ENCODE data around the gene NPBWR2.

The NPBWR2 gene

GRCh38 chr20:64106981-64107735, at the start of gene NPBWR2:
TSS of gene NPBWR2 (minus strand) at chr20:64107565. CDS start at chr20:64106831, 734 bp downstream.
- no peak for DNase-seq (ENCODE audit: low read depth)

DNA sequence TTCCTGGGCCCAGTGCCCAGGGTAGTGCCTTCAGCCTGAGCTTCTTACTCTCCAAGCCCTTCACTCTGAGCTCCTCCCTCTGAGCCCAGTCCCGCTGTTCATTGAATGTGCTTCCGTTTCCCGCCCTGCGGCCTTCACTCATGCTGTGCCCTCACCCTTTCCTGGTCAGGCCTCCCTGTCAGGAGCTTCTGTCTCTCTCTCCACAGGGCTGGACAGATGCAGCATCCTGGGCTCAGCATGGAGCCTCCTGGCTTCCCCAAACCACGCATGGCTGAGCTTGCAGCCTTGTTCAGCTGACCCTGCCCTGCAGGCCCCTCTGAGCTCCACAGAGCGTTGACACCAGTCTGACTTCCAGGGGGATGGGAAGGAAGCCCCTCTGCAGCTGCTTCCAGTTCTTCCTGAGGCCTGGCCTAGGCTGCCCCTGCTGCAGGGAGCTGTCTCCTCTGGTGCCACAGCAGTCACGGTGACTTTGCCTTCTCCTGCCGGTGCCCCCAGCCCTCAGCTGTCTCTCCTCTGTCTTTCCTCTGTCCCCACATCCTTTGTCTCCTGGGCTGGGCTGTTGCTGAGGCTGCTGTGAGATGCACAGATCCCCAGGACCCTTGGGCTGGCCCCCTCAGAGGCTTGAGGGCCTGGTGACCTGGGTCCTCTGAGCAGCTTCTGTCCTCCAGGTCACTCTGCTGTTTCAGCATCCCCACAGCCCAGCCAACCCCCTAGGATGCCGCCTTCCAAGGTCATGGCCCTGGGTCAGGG, 48.9 kb upstream of the NPBWR2 start:
- no peak for DNase-seq (ENCODE audit: low read depth)

- DNase-seq (ENCODE audit: low read depth), result no peak
These were observed 48.1 kb upstream of the NPBWR2 start for GRCh38 chr20:64155258-64156135.

DNA sequence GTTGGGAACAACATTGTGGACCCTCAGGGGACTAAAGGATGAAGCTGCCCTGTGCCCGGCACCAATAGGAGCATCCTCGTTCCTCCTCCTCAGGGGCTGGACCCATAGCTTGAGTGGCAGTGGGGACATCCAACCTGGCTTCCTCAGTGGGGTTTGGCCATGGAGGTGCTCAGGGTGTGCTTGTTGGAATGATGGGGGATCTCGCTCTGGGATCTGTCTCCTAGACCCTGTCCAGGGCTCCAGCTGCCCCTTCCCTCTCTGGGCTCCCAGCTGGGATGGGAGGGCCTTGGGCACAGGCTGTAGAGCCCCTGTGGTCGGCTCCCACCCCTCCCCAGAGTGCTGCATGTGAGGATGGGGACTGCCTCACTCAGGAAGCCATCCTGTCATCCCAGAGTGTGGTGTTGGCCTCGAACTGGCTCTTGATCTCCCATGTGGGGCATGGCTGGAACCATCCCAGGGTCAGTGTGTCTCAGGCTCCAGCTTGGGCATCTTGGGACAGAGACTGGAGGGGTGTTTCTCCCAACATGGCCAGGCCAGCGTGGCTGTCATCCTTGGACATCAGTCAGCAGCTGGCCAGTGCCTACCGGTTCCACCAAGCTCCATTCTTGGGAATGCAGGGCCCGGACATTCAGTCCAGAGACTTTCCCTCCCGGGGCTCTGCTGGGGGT, 47.4 kb upstream of the NPBWR2 start:
- no peak for DNase-seq (ENCODE audit: low read depth)

DNA sequence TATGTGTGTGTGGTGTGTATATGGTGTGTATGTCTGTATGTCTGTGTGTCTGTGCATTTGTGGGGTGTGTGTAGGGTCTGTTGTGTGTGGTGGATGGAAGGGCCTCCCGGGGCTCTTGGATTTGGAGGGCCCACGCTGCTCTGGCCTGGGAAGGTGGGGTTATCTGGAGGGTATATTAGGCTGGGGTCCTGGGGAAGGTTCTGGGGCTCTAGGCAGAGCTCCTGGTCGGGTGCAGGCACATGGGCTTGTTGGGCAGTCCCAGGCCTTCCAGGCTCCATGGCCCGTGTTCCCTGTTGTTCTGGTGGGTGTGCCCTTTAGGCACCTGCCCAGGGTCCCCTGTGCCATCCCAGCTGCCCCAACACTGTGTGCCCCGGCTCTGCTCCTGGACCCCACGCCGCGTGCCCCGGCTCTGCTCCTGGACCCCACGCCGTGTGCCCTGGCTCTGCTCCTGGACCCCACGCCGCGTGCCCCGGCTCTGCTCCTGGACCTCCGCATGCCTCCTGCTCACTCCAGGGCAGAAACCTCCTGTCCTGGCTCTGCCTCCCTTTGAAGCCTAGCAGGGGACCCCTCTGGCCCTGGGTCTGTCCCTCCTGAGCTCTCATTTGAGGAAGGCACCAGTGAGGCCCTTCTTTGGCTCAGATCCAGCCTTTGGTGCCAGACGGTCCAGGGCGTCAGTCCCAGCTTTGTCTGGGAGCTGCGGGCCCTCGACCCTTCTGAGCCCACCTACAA, 46.7 kb upstream of the NPBWR2 start:
- DNase-seq (ENCODE audit: low read depth), result no peak

GRCh38 chr20:64153410-64153809, 46.0 kb upstream of the NPBWR2 start:
- no peak for DNase-seq (ENCODE audit: low read depth)

DNA sequence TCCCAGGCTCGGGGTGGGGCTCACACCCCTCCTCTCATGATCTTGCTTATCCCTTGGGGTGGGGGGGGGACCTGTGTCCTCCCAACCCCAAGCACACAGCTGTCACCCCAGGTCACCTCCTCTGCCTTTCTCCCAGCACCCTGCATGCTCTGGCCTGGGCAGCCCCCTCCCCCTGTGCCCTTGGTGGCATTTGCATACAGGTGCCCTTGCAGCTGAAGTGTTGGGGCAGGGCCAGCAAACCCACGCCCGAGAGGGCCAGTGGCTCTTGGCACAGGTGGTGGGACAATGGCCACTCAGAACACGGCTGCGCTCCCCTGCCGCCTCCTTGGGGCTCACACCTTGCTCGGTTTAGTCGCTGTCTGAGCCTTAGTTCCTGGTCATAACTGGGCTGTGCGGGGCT, 45.5 kb upstream of the NPBWR2 start:
- DNase-seq (ENCODE audit: low read depth), result no peak

DNA sequence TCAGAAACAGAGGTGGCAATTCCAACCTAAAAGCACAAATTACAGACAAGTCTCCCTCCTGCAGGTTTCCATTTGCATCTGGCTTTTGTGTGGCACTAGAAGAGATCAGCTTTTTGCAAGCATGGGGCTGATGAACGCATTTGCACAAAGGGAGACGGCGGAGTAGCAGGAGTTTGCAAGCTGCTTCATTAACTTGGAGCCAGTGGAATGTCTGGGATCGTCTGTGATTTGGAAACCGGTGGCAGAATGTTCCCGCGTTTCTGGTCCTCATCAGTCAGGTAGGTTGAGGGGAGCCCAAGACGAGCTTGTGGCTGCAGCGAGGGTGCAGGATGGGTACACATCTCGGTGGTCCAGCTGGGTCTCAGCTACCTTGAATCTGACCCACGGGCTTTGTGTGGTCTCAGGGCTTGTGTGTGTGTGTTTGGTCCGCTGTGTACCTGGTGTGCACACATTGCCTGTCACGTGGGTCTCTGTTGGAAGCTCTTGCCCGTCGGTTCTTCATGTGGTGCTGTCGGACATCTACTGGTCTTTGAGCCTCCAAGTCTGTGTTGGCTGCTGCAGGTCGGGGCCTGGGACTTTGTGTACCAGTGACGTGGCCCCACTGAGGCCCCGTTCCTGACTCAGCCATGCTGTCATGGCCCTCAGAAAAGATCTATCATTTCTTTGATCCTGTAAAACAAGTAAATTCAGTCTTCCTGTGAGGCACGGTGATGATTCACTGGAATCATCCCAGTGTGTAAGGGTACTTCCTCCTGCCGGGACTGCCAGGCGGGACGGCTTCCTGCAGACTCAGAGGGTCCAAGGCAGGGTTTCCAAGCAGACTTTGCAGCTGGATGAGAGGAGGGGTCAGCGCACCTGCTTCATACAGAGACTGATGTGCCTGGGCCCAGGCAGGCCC, 44.5 kb upstream of the NPBWR2 start:
- no peak for DNase-seq (ENCODE audit: low read depth)

GRCh38 chr20:64150756-64151632, 43.6 kb upstream of the NPBWR2 start:
- DNase-seq (ENCODE audit: low read depth), result no peak

DNA sequence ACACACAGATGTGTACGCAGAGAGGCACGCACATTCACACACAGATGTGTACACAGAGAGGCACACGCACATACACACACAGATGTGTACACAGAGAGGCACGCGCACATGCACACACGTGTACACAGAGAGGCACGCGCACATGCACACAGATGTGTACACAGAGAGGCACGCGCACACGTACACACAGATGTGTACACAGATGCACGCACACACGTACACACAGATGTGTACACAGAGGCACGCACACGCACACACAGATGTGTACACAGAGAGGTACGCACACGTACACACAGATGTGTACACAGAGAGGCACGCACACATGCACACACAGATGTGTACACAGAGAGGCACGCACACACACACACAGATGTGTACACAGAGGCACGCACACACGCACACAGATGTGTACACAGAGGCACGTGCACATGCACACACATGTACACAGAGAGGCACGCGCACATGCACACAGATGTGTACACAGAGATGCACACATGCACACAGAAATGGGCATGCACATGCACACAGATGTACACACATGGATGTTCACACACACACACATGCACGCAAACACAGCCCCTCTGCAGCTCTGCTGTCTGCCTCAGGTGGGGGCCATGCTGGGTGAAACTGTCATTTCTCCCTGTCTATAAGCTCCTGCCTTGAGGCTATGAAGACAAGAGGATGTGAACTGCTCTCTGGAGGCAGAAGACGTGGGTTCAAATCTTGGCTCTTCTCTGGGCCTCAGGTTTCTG, 42.6 kb upstream of the NPBWR2 start:
- no peak for DNase-seq (ENCODE audit: low read depth)

- DNase-seq (ENCODE audit: low read depth), result no peak
These were observed 41.8 kb upstream of the NPBWR2 start for GRCh38 chr20:64149141-64149540.

GRCh38 chr20:64148581-64148980, 41.2 kb upstream of the NPBWR2 start:
- no peak for DNase-seq (ENCODE audit: low read depth)

DNA sequence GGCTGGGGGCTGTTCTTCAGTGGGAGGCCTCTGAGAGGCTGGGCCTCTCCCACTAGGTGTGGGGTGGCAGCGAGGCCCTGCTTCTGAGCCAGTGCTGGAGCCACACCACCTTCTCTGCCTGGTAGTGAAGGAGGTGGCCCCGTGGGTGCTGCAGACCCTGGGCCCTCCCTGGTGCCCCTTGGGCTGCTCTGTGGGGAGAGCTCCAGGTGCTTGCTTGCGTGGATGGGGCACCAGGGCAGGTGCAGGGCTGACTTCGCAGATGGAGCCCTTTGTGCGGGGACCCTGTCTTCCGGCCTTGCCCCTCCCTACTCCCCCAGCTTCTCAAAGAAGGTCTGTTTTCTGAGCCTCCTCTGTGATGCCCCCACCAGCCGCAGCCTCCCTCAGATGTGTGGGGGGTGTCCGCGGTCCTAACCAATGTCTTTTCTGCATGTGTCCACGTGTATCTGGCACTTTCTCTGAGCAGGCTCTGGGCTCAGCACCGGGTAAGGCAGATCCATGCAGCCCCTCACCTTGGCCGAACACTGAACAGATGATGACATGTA, 39.6 kb upstream of the NPBWR2 start:
- no peak for DNase-seq (ENCODE audit: low read depth)

DNA sequence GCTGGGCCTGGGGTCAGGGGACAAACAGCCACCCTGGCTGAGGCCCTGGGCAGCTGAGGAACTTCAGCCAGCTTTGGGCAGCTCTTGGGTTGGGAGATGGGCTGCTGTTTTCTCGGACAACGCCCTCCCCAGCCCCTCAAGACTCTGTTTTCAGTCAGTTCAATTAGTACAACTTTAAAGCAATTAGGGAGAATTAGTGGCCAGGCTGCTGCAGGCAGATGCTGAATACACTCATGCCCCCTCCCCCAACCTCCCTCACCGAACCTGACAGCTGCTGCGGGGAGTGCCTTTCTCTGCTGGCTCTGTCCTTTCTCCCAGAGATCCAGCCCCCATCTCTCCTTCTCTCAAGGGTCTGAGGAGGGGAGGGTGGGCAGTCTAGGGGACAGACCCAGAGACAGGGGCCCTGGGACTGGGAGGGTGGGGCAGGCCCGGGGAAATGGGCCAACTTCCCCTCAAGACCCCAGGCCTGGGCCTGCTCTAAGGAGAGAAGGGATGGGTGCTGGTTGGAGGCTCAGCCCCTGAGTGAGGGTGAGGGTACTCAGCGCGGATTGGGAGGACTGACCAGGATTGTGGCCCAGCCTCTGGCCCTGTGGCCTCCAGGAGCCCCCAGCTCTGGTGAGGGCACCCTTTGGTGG, 39.1 kb upstream of the NPBWR2 start:
- no peak for DNase-seq (ENCODE audit: low read depth)

DNA sequence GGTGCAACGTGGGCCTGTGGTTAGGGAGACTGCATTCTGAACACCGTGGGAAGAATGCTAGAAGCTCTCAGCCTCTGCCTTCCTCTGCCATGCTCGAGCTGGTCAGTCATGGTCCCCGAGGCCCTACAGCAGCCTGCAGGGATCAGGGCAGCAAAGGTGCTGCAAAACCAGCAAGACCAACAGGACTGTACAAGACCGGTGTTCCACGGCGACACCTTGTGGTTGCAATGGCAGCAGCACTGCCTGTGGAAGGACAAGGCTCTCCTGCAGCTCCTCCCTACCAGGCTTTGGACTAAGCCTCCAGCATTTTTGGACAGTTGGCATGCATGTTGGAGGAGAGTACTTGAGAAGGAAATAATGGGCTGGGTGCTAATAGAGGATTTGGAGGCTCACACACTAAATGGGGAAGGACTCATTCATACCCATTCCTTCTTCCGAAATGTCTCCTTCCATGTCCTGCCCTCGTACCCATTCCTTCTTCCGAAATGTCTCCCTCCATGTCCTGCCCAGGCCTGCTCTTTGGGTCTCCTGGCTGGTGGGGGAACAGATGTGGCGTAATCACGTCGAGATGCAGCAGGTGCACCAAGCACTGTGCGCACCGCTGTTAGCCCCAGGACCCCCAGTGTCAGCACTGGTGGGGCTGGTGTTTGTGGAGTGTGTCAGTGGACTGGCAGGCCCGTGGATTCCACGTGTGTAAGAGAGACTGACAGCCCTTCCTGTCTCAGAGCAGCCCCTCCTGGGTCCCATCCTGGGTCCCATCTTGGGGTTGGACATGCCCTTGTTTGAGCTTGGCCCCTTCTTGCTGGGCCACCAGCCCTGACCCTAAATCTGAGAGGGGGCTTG, 38.3 kb upstream of the NPBWR2 start:
- no peak for DNase-seq (ENCODE audit: low read depth)

- no peak for DNase-seq (ENCODE audit: low read depth)
These were observed 37.0 kb upstream of the NPBWR2 start for GRCh38 chr20:64144144-64144912.

All from GM04504 (cell line).